ENCODE data around the gene CTDSPL. TPM values are rescaled to one million over a fixed set of nuclear protein-coding genes. Genes with fewer than 3 reads are reported as not detected.

Gene CTDSPL
- total RNA-seq, 1 donor from 2014 or later: 30.6 TPM

GRCh38 chr3:37967260-37967881 is 105.7 kb downstream of the CTDSPL start:
- peak; percentile 84 for TF ChIP-seq CTCF (IDR thresholded peaks at IDR 0.05; ENCODE audit: insufficient read depth, low read length, poor library complexity, severe bottlenecking)
- DNase-seq (ENCODE audit: low read depth): no peak
- Histone ChIP-seq H3K27me3 (ENCODE audit: control insufficient read depth, insufficient read depth, low read length) (no peaks in the 10 kb centered on the region), H3K36me3 (ENCODE audit: control insufficient read depth, insufficient read depth, low read length) (no peaks in the 10 kb centered on the region), H3K4me3 (ENCODE audit: low read depth, low read length) (no peak overlapping the region)

- TF ChIP-seq CTCF (IDR thresholded peaks at IDR 0.05; ENCODE audit: insufficient read depth, low read length, poor library complexity, severe bottlenecking): no peak
- Histone ChIP-seq H3K27me3 (ENCODE audit: control insufficient read depth, insufficient read depth, low read length) (no peaks in the 10 kb centered on the region), H3K36me3 (ENCODE audit: control insufficient read depth, insufficient read depth, low read length) (no peaks in the 10 kb centered on the region), H3K4me3 (ENCODE audit: low read depth, low read length) (no peak overlapping the region)
- no peak for DNase-seq (ENCODE audit: low read depth)
These were observed 106.5 kb downstream of the CTDSPL start for GRCh38 chr3:37968199-37968598.

- Histone ChIP-seq H3K36me3 (ENCODE audit: control insufficient read depth, insufficient read depth, low read length) (no peaks in the 10 kb centered on the region), H3K4me3 (ENCODE audit: low read depth, low read length) (no peak overlapping the region), H3K27me3 (ENCODE audit: control insufficient read depth, insufficient read depth, low read length) (no peaks in the 10 kb centered on the region)
- DNase-seq (ENCODE audit: low read depth): no peak
- no peak for TF ChIP-seq CTCF (IDR thresholded peaks at IDR 0.05; ENCODE audit: insufficient read depth, low read length, poor library complexity, severe bottlenecking)
These were observed 107.3 kb downstream of the CTDSPL start for GRCh38 chr3:37968813-37969595.

GRCh38 chr3:37969596-37970100 is 108.0 kb downstream of the CTDSPL start:
- Histone ChIP-seq H3K27me3 (ENCODE audit: control insufficient read depth, insufficient read depth, low read length) (no peaks in the 10 kb centered on the region), H3K36me3 (ENCODE audit: control insufficient read depth, insufficient read depth, low read length) (no peaks in the 10 kb centered on the region), H3K4me3 (ENCODE audit: low read depth, low read length) (no peak overlapping the region)
- TF ChIP-seq CTCF (IDR thresholded peaks at IDR 0.05; ENCODE audit: insufficient read depth, low read length, poor library complexity, severe bottlenecking): no peak
- DNase-seq (ENCODE audit: low read depth): no peak

GRCh38 chr3:37970802-37971201 is 109.1 kb downstream of the CTDSPL start:
- DNase-seq (ENCODE audit: low read depth): no peak
- Histone ChIP-seq H3K36me3 (ENCODE audit: control insufficient read depth, insufficient read depth, low read length) (no peaks in the 10 kb centered on the region), H3K27me3 (ENCODE audit: control insufficient read depth, insufficient read depth, low read length) (no peaks in the 10 kb centered on the region), H3K4me3 (ENCODE audit: low read depth, low read length) (no peak overlapping the region)
- TF ChIP-seq CTCF (IDR thresholded peaks at IDR 0.05; ENCODE audit: insufficient read depth, low read length, poor library complexity, severe bottlenecking): no peak
